NCI-H524 (cell line): ENCODE measurements around the gene APLP1.
"Not testable (repeated sequence)": the region's sequence is repeated elsewhere in the genome, so short reads cannot be mapped to it uniquely, and the experiment has no call there.

Experiments used
- DNase-seq, 2 experiments: peaks; one replicate each; lab custom pipeline; 2025; lab: John Stamatoyannopoulos, UW

Gene APLP1

GRCh38 chr19:35868172-35868822, at the start of gene APLP1:
Gene APLP1 (plus strand): TSS chr19:35868574. CDS start chr19:35868637, 63 bp downstream.
- DNase-seq = peak; percentile 58 to 82

DNA sequence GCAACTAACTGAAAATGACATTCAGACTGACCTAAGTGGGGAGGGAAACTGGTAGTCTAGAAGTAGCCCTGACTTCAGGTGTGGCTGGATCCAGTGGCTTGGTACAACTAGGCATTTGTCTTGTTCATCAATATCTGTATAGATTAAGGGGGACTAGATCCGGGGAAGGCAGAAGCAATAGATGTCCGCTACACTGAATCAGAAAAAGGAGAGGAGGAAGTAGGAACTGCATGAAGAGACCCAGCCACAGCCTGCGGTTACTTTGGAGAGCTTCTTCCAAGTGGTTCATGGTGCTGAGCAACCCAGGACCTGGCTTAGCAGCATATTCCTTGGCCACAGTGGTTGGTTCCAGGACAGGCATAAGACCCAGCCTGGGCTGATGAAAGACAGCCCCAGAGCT, 45.8 kb upstream of the APLP1 start:
- no peak for DNase-seq

- no peak for DNase-seq
Measured at GRCh38 chr19:35824150-35824549, 44.2 kb upstream of the APLP1 start.

DNA sequence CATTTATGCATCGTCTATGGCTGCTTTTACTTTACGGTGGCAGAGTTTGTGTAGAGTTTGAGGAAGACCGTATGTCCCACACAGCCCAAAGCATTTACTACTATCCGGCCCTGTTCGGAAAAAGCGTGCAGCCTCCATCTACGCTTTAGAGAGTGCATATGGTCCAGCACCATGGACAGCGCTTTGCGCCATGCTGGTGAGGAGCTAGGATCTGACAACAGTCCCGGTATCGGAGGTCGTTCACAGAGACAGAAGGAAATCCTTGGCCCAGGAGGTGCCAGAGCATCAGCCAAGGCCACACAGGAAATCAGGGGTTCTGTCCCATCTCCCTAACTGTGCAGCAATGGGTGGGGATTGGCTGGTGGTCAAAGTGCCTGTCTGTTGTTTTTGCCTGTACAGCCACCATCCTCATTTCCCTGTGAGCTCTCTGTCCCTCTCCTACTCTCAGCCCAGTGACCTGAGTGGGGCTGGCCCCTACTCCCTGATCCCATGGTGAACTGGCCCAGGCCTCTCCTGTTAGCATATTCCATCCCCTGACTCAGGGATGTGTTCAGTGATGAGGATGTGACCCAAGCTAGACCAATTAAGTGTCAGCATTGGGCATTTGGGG, 39.6 kb upstream of the APLP1 start:
- DNase-seq = no peak

DNA sequence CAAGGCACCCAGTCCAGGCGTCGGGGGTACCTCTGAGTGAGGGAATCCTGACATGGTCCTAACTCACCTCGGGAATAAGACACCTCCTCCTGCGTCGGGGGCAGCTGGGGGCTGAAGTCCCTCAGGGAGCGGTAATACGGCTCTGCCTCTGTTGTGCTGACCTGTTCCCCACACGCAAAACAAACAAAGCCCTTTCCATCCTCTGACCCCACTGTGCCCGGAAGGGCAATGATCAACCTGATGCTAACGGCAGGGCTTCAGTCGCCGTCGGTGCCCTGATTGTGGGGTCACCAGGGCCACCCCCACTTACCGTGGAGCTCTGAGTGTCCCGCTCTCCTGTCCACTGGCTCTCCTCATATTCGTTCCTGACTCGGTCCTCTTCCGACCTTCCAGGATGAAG, 37.4 kb upstream of the APLP1 start:
- DNase-seq = no peak

GRCh38 chr19:35832054-35832453, 36.3 kb upstream of the APLP1 start:
- DNase-seq = no peak

GRCh38 chr19:35833972-35834371, 34.4 kb upstream of the APLP1 start:
- DNase-seq = no peak

DNA sequence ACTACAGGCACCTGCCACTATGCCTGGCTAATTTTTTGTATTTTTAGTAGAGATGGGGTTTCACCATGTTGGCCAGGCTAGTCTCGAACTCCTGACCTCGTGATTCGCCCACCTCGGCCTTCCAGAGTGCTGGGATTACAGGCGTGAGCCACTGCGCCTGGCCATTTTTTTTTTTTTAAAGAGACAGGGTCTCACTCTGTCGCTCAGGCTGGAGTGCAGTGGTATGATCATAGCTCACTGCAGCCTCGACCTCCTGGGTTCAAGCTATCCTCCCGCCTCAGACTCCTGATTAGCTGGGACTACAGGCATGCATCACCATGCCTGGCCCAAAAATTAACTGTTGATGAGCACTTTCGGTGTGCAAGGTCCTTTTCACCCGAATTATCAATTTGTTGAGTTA, 32.3 kb upstream of the APLP1 start:
- DNase-seq = not testable (repeated sequence)

DNA sequence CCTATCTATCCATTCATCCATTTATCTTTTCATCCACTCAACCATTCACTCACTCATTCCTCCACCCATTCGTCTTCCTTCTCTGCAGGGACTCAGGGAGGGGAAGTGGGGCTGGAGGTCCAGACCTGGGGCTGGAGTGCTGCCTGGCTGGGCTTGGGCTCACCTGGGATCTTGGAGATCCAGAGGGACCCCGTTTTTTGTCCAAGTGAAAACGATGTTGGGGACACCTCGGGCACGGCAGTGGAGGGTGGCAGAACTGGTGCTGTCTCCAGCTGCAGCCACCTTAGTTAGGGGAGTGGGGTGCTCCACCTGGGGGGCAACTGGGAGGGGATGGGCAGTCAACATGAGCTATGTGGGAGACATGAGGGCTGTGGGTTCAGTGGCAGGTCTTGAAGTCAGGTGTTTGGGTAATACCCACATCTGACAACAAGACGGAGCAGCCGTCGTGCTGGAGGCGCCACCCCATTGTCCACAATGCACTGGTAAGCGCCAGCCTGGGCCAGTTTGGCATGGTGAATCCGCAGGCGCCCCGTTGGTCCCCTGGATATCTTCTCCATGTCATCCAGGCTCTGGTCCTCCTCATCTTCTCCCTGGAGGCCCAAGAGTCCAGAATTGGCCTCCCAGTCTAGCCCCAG, 26.3 kb upstream of the APLP1 start:
- DNase-seq = no peak

- DNase-seq = no peak
Measured at GRCh38 chr19:35842666-35843272, 25.6 kb upstream of the APLP1 start.

DNA sequence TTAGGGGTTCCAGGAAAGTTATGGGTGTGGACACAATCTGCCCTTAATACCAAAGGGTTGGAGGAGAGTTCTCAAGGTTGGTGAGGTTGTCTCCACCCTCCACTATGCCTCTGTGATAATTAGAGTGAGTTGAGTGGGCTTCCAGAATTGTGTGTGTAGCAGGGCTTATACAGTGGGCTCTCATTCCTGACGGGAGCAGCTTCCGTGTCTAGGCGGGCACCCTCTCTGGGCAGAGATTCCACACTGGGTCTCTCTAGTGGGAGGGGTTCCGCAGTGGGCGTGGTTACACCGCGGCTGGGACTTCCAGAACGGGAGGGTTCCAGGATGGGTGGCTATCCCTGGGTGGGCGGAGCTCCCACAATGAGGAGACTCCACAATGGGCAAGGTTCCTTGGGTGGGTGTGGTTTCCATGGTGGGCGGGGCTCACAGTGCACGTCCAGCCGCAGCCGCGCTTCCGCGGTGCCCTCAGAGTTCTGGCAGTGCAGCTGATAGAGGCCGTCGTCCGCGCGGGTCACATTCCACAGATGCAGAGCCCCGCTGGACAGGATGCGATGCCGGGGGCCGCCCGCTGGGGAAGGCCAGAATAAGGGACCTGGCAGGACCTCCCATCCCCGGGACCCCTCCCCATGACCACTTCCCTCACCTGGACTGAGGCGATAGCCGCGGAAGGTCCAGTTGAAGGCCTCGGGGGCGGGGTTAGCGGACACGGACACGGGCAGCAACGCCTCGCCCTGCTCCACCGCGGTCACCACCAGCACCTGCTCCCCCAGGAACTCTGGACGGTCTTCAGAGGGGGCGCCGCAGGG, 24.5 kb upstream of the APLP1 start:
- DNase-seq = no peak

- no peak for DNase-seq
Measured at GRCh38 chr19:35844482-35845214, 23.7 kb upstream of the APLP1 start.

GRCh38 chr19:35845215-35846037, 22.9 kb upstream of the APLP1 start:
- DNase-seq = peak; percentile 27 to 40

- DNase-seq = peak in 1 of 2 experiments; percentile 17
Measured at GRCh38 chr19:35846038-35846668, 22.2 kb upstream of the APLP1 start.

- no peak for DNase-seq
Measured at GRCh38 chr19:35847911-35848310, 20.5 kb upstream of the APLP1 start.

GRCh38 chr19:35848486-35848885, 19.9 kb upstream of the APLP1 start:
- DNase-seq = no peak

DNA sequence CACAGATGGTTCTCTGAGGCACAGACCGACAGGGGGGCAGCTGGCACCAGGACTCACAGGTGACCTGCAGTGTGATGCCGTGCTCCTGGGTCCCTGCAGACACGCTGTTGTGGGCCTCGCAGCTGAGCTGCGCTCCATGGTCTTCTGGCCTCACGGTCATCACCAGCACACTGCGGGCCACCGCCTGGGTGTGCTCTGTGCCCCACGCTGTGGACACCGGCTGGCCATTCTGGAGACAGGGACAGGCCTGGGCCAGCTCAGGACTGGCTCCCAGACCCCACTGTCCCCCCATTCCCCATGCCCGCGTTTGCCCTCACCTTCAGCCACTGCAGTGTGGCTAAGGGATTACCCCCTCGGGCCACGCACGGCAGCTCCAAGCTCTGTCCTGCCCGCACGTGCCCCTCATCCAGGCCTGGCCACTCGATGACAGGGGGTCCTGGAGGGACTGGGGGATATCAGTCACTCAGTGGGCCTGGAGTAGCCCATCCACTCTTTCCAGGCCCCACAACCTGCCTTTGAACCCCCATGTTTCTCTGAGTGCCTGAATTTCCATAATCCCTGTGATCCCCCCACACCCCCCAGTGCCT, 19.4 kb upstream of the APLP1 start:
- DNase-seq = no peak

DNA sequence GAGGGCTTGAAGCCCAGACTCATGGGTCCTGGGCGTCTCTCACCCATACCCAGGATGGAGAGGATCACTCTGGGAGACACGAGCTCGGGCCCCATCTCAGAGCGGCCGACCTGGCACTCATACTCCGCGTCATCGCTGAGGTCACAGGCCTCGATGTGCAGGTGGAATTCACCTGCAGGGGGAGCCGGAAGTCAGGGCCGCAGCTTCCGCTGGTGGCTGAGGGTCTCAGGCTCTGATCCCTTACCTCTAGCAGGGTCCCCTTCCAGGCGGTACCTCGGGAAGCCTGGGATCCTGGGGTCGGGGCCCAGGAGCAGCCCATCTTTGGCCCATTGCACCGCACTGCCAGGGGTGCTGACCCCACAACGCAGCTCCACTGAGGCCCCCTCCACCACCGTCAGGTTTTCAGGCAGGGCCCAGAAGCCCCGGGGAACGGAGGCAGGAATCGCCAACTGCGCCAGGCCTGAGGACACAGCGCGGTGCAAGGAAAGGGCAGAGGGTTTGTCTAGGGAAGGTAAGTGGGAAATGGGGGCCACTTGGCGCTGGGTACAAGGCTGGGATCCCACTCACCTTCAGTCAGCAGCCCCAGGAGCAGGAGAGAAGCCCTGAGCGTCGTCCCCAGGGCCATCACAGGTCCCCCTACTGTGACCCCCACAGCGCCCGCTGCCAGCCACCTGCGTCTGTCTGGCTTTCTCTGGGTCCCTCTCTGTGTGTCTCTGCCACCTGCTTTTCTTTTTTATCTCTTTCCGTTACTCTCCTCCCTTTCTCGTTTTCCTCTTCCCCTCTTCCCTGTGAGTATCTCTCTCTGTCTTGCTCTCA, 17.0 kb upstream of the APLP1 start:
- DNase-seq = peak in 1 of 2 experiments; percentile 26
